IMR-90 (cell line): ENCODE measurements around the gene IREB2. TPM values are rescaled to one million over a fixed set of nuclear protein-coding genes. Genes with fewer than 3 reads are reported as not detected.

Source experiments
- ATAC-seq: fragments of 200-7000 bp; cut with Tn5 transposase; 2 replicates; pipeline ENCODE4 v1.9.1; 2020; ENCODE audit warnings: low read depth, mild to moderate bottlenecking, moderate library complexity
- BruUV-seq: library from RNA; stranded (reverse); fragments of 400-500 nt; replicated peaks from 2 replicates; lab custom pipeline; 2021; lab: Mats Ljungman, UMichigan
- CTCF ChIA-PET: fragments of 300-600 bp; formaldehyde crosslinking; extraction: SDS; loops from one replicate; lab custom pipeline; 2021; ENCODE audit warnings: antibody characterized with exemption; lab: Yijun Ruan, JAX
- POLR2A ChIA-PET: fragments of 300-600 bp; sonication (Branson Sonifier 250); formaldehyde crosslinking; loops from one replicate; lab custom pipeline; 2022; ENCODE audit warnings: antibody characterized with exemption; ENCODE audit not compliant: unreplicated experiment; lab: Charles Lee
- DNase-seq: peaks from one replicate; pipeline ENCODE4 v3.0.0; 2013
- H2AFZ ChIP-seq: replicated peaks from 2 replicates; pipeline ENCODE3; 2013; ENCODE audit warnings: low read length, mild to moderate bottlenecking; ENCODE audit not compliant: poor library complexity
- H2AK5ac ChIP-seq: 2 replicates; pipeline ENCODE4 v1.6.1; 2013; ENCODE audit warnings: low read depth, low read length, inconsistent platforms
- H2AK9ac ChIP-seq: replicated peaks from 2 replicates; pipeline ENCODE3; 2013; ENCODE audit warnings: mild to moderate bottlenecking, low read depth, low read length, moderate library complexity; ENCODE audit not compliant: poor library complexity
- H2BK120ac ChIP-seq: 2 replicates; pipeline ENCODE4 v1.6.1; 2013; ENCODE audit warnings: low read depth, low read length, inconsistent platforms
- H2BK15ac ChIP-seq: 3 replicates; pipeline ENCODE4 v1.6.1; 2013; ENCODE audit warnings: low read depth, low read length, inconsistent platforms
- H2BK20ac ChIP-seq: 2 replicates; pipeline ENCODE4 v1.6.1; 2013; ENCODE audit warnings: low read depth, mild to moderate bottlenecking, inconsistent platforms, low read length, moderate library complexity
- H2BK5ac ChIP-seq: 2 replicates; pipeline ENCODE4 v1.6.1; 2013; ENCODE audit warnings: mild to moderate bottlenecking, low read depth, low read length, inconsistent platforms; ENCODE audit not compliant: poor library complexity, severe bottlenecking
- H3K14ac ChIP-seq: replicated peaks from 2 replicates; pipeline ENCODE4 v1.6.1; 2013; ENCODE audit warnings: low read depth, low read length, inconsistent platforms
- H3K18ac ChIP-seq: 2 replicates; pipeline ENCODE4 v1.6.1; 2013; ENCODE audit warnings: low read depth, low read length, control low read depth
- H3K23ac ChIP-seq: 2 replicates; pipeline ENCODE4 v1.6.1; 2013; ENCODE audit warnings: low read depth, low read length, inconsistent platforms
- H3K27ac ChIP-seq: 2 replicates; pipeline ENCODE4 v1.5.1; 2013; ENCODE audit warnings: mild to moderate bottlenecking, control low read depth, low read length; ENCODE audit not compliant: insufficient read depth
- H3K27me3 ChIP-seq: 2 replicates; pipeline ENCODE4 v1.6.1; 2013; ENCODE audit warnings: low read length; ENCODE audit not compliant: control insufficient read depth, insufficient read depth
- H3K36me3 ChIP-seq: 2 replicates; pipeline ENCODE4 v1.6.1; 2013; ENCODE audit warnings: low read length, mixed read lengths; ENCODE audit not compliant: control insufficient read depth, insufficient read depth
- H3K4ac ChIP-seq: 2 replicates; pipeline ENCODE4 v1.6.1; 2013; ENCODE audit warnings: low read depth, low read length, inconsistent platforms
- H3K4me1 ChIP-seq: 2 replicates; pipeline ENCODE4 v1.6.1; 2013; ENCODE audit warnings: low read length, mixed read lengths; ENCODE audit not compliant: control insufficient read depth, insufficient read depth
- H3K4me2 ChIP-seq: 2 replicates; pipeline ENCODE4 v1.6.1; 2013; ENCODE audit warnings: low read depth, mild to moderate bottlenecking, control low read depth, low read length, moderate library complexity
- H3K4me3 ChIP-seq: 2 replicates; pipeline ENCODE4 v1.5.1; 2013; ENCODE audit warnings: low read depth, mild to moderate bottlenecking, control low read depth, low read length, moderate library complexity; ENCODE audit not compliant: insufficient read depth
- H3K56ac ChIP-seq: 2 replicates; pipeline ENCODE4 v1.6.1; 2013; ENCODE audit warnings: low read length, inconsistent platforms; ENCODE audit not compliant: insufficient read depth; ENCODE audit errors: extremely low read depth
- H3K79me1 ChIP-seq, 2 experiments: 2 replicates each; pipeline ENCODE4 v1.6.1; 2013; ENCODE audit warnings: low read length in 2 of 2, inconsistent platforms in 1 of 2, low read depth in 1 of 2
- H3K9ac ChIP-seq: 2 replicates; pipeline ENCODE4 v1.6.1; 2013; ENCODE audit warnings: low read depth, low read length, control low read depth
- H3K9me1 ChIP-seq: 2 replicates; pipeline ENCODE4 v1.6.1; 2013; ENCODE audit warnings: low read length, inconsistent platforms; ENCODE audit not compliant: insufficient read depth
- H3K9me3 ChIP-seq: 2 replicates; pipeline ENCODE4 v1.6.1; 2013; ENCODE audit warnings: low read length; ENCODE audit not compliant: control insufficient read depth, insufficient read depth
- H4K20me1 ChIP-seq: 2 replicates; pipeline ENCODE4 v1.6.1; 2013; ENCODE audit warnings: low read length, inconsistent platforms; ENCODE audit not compliant: insufficient read depth
- H4K5ac ChIP-seq: 2 replicates; pipeline ENCODE4 v1.6.1; 2013; ENCODE audit warnings: mild to moderate bottlenecking, low read depth, low read length, control low read depth
- H4K8ac ChIP-seq, 2 experiments: 2 replicates each; pipeline ENCODE4 v1.6.1; 2013; ENCODE audit warnings: low read depth in 2 of 2, low read length in 2 of 2, control low read depth in 1 of 2, inconsistent platforms in 1 of 2
- H4K91ac ChIP-seq: 2 replicates; pipeline ENCODE4 v1.6.1; 2013; ENCODE audit warnings: low read depth, low read length, inconsistent platforms; ENCODE audit not compliant: insufficient read depth
- BHLHE40 ChIP-seq: fragments of 150-350 bp; IDR thresholded peaks from 2 replicates; pipeline ENCODE4 v1.6.1; 2016; ENCODE audit warnings: mild to moderate bottlenecking, low read depth, low read length
- CEBPB ChIP-seq: IDR thresholded peaks from 2 replicates; pipeline ENCODE4 v1.6.1; 2012; ENCODE audit warnings: low read depth, low read length, improper control_type of control experiment
- MAFK ChIP-seq: IDR thresholded peaks from 2 replicates; pipeline ENCODE4 v1.6.1; 2012; ENCODE audit warnings: low read depth, low read length, improper control_type of control experiment
- MAZ ChIP-seq: IDR thresholded peaks from 2 replicates; pipeline ENCODE4 v1.6.1; 2012; ENCODE audit warnings: low read depth, mild to moderate bottlenecking, low read length, improper control_type of control experiment, moderate library complexity, borderline replicate concordance
- MXI1 ChIP-seq: IDR thresholded peaks from 2 replicates; pipeline ENCODE4 v1.6.1; 2012; ENCODE audit warnings: low read depth, mild to moderate bottlenecking, low read length, moderate library complexity, borderline replicate concordance
- NFE2L2 ChIP-seq: fragments of 150-350 bp; IDR thresholded peaks from 2 replicates; pipeline ENCODE4 v1.6.1; 2016; ENCODE audit warnings: low read depth, mild to moderate bottlenecking, low read length
- POLR2A ChIP-seq: IDR thresholded peaks from 2 replicates; pipeline ENCODE4 v1.6.1; 2012; ENCODE audit warnings: mild to moderate bottlenecking, low read depth, low read length
- RAD21 ChIP-seq: IDR thresholded peaks from 2 replicates; pipeline ENCODE4 v1.6.1; 2012; ENCODE audit warnings: low read length, improper control_type of control experiment
- RCOR1 ChIP-seq: IDR thresholded peaks from 2 replicates; pipeline ENCODE4 v1.6.1; 2012; ENCODE audit warnings: mild to moderate bottlenecking, low read length, improper control_type of control experiment; ENCODE audit not compliant: insufficient replicate concordance
- RFX5 ChIP-seq: IDR thresholded peaks from 2 replicates; pipeline ENCODE4 v1.8.0; 2012; ENCODE audit warnings: low read depth, mild to moderate bottlenecking, low read length, moderate library complexity
- SMC3 ChIP-seq: fragments of 150-350 bp; IDR thresholded peaks from 2 replicates; pipeline ENCODE4 v1.6.1; 2016; ENCODE audit warnings: low read depth, mild to moderate bottlenecking, antibody characterized with exemption, low read length, moderate library complexity
- WGBS, 2 experiments: methylation state at CpG; one replicate each; pipeline versions ENCODE4 v1.1.5 to v1.1.7; 2013; ENCODE audit warnings: missing lambda C conversion rate in 2 of 2; ENCODE audit not compliant: insufficient read length in 1 of 2; ENCODE audit errors: extremely low coverage in 2 of 2; 5-methylcytosine and 5-hydroxymethylcytosine counted together
- dilution Hi-C: fragments of 300-500 bp; cut with HindIII; formaldehyde crosslinking; loops from one replicate; pipeline ENCODE4 v1.14.3; 2018; ENCODE audit warnings: low sequenced_read_pairs; ENCODE audit not compliant: unreplicated experiment
- in situ Hi-C: fragments of 300-500 bp; cut with MboI; formaldehyde crosslinking; loops from 3 replicates; pipeline ENCODE4 v1.14.3; 2019; ENCODE audit warnings: low sequenced_read_pairs, inconsistent platforms, mixed read lengths
- intact Hi-C: fragments of 100-400 bp; cut with micrococcal nuclease; formaldehyde crosslinking; loops from 2 replicates; pipeline ENCODE4 v1.10.0; 2022
- polyA plus RNA-seq, 3 experiments: library from polyadenylated mRNA; depleted of rRNA; stranded (reverse); fragments of >200 nt; gene quantifications; 2 replicates each; pipeline ENCODE4 v1.2.3, GENCODE V29; 2012; ENCODE audit warnings: low replicate concordance in 1 of 3
- total RNA-seq: library from RNA; depleted of rRNA; stranded (reverse); fragments of >200 nt; gene quantifications from 2 replicates; pipeline ENCODE4 v1.2.3, GENCODE V29; 2012
- TF ChIP-seq, protein P1 (sequence below): conservative IDR thresholded peaks from 2 replicates; pipeline ENCODE4 v1.5.1; 2012; ENCODE audit warnings: mild to moderate bottlenecking, low read depth, low read length, improper control_type of control experiment
- TF ChIP-seq, protein P2 (sequence below): fragments of 150-350 bp; IDR thresholded peaks from 2 replicates; pipeline ENCODE4 v1.6.1; 2016; ENCODE audit warnings: low read depth, mild to moderate bottlenecking, low read length, moderate library complexity, borderline replicate concordance
- TF ChIP-seq, protein P3 (sequence below): fragments of 150-350 bp; IDR thresholded peaks from 2 replicates; pipeline ENCODE4 v1.6.1; 2017; ENCODE audit warnings: mild to moderate bottlenecking, antibody characterized with exemption, low read length, low read depth

IREB2 gene
- total and polyA plus RNA-seq, 2 of the 4 experiments (the other 2 are of a cell fraction): 12.2 to 13.5 TPM

DNA sequence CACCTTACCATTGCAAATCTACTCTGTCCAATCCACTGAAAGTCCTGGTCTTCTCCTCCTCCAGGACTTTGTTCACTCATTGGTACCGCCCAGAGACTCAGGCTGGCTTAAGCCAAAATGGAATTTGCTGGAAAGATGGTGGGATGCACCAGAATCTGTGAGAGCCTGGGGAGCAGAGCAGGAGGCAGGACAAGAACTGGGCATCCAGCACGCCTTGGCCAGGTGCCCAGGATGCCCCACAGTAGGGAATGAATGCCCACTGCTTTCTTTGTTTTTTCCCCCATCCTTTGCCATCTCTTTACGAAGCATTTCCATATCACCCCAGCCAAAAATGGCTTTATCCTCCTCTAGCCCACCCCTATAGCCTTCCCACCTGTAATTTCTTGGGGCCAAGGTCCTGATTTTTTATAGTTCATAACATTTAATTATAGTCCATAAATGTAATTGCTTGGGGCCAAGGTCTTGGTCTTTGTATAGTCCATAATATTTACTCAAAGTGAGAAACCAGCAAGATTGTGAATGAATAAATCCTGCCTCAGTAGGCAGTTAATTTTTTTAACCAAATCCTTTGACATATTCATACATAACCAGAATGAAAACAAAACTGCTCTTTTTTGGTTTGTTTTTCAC is 23.3 kb upstream of the IREB2 start:
- H3K18ac ChIP-seq: no peak overlapping the region
- no peaks in the 10 kb centered on the region for H3K79me1 ChIP-seq
- no peak overlapping the region for H2AK9ac ChIP-seq
- H3K56ac ChIP-seq: no peak overlapping the region
- no peaks in the 10 kb centered on the region for H3K4me1 ChIP-seq
- TF ChIP-seq SMC3 (no peak), MAFK (no peak), POLR2A (no peak), NFE2L2 (no peak), RCOR1 (no peak), CEBPB (no peak), MAZ (no peak), RAD21 (no peak), BHLHE40 (no peak), MXI1 (no peak), RFX5 (no peak)
- TF ChIP-seq, protein P1, sequence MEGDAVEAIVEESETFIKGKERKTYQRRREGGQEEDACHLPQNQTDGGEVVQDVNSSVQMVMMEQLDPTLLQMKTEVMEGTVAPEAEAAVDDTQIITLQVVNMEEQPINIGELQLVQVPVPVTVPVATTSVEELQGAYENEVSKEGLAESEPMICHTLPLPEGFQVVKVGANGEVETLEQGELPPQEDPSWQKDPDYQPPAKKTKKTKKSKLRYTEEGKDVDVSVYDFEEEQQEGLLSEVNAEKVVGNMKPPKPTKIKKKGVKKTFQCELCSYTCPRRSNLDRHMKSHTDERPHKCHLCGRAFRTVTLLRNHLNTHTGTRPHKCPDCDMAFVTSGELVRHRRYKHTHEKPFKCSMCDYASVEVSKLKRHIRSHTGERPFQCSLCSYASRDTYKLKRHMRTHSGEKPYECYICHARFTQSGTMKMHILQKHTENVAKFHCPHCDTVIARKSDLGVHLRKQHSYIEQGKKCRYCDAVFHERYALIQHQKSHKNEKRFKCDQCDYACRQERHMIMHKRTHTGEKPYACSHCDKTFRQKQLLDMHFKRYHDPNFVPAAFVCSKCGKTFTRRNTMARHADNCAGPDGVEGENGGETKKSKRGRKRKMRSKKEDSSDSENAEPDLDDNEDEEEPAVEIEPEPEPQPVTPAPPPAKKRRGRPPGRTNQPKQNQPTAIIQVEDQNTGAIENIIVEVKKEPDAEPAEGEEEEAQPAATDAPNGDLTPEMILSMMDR: no peak
- TF ChIP-seq, protein P2, sequence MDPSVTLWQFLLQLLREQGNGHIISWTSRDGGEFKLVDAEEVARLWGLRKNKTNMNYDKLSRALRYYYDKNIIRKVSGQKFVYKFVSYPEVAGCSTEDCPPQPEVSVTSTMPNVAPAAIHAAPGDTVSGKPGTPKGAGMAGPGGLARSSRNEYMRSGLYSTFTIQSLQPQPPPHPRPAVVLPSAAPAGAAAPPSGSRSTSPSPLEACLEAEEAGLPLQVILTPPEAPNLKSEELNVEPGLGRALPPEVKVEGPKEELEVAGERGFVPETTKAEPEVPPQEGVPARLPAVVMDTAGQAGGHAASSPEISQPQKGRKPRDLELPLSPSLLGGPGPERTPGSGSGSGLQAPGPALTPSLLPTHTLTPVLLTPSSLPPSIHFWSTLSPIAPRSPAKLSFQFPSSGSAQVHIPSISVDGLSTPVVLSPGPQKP: no peak
- TF ChIP-seq, protein P3, sequence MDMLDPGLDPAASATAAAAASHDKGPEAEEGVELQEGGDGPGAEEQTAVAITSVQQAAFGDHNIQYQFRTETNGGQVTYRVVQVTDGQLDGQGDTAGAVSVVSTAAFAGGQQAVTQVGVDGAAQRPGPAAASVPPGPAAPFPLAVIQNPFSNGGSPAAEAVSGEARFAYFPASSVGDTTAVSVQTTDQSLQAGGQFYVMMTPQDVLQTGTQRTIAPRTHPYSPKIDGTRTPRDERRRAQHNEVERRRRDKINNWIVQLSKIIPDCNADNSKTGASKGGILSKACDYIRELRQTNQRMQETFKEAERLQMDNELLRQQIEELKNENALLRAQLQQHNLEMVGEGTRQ: no peak
- no peaks in the 10 kb centered on the region for H3K36me3 ChIP-seq
- CTCF ChIA-PET: interaction anchor here (1.3 kb wide), 1 partner anchor 15 kb away, joined by 4 read pairs; no protein-coding TSS in a partner anchor
- BruUV-seq: no TSS peak
- H2AK5ac ChIP-seq: no peak overlapping the region
- no peaks in the 10 kb centered on the region for H4K20me1 ChIP-seq
- POLR2A ChIA-PET: no interaction called here
- no peaks in the 10 kb centered on the region for H3K9me1 ChIP-seq
- H4K8ac ChIP-seq: no peak overlapping the region
- H3K23ac ChIP-seq: no peak overlapping the region
- dilution Hi-C loops: no loop called here
- no peak overlapping the region for H4K91ac ChIP-seq
- H2BK5ac ChIP-seq: no peak overlapping the region
- H4K5ac ChIP-seq: no peak overlapping the region
- H3K27ac ChIP-seq: no peak overlapping the region
- in situ Hi-C loops: loop anchor here (5.0 kb wide), 1 partner anchor 102 kb away; no protein-coding TSS in a partner anchor
- DNase-seq: no peak
- no peak overlapping the region for H3K9ac ChIP-seq
- H3K4me2 ChIP-seq: no peak overlapping the region
- ATAC-seq: no peak
- H3K14ac ChIP-seq: no peak overlapping the region
- H3K27me3 ChIP-seq: peaks cover 29% of the 10 kb centered on the region
- no peak overlapping the region for H2BK15ac ChIP-seq
- H2BK20ac ChIP-seq: no peak overlapping the region
- intact Hi-C loops: loop anchor here (1.0 kb wide), 1 partner anchor 106 kb away; no protein-coding TSS in a partner anchor
- H2BK120ac ChIP-seq: no peak overlapping the region
- no peak overlapping the region for H3K4me3 ChIP-seq
- WGBS, 2 experiments: no CpG with 5 or more reads among the region's 3 CpGs
- H2AFZ ChIP-seq: no peak overlapping the region
- H3K9me3 ChIP-seq: no peaks in the 10 kb centered on the region; the same call in 1 of the 2 replicates
- H3K4ac ChIP-seq: no peak overlapping the region
